Skeletal muscle tissue (tissue), 4 donors: Measurements from ENCODE around the gene RNF39. TPM values are rescaled to one million over a fixed set of nuclear protein-coding genes. Genes with fewer than 3 reads are reported as not detected.

Source experiments
- H3K27ac ChIP-seq: one replicate; pipeline ENCODE4 v1.7.0; 2013; ENCODE audit warnings: mild to moderate bottlenecking, low read depth, low read length, inconsistent platforms
- H3K27me3 ChIP-seq, 3 donors: one replicate each; pipeline ENCODE4 v1.7.0; 2013; ENCODE audit warnings: low read length in 3 of 3; ENCODE audit not compliant: control insufficient read depth in 3 of 3, insufficient read depth in 3 of 3
- H3K36me3 ChIP-seq, 3 donors: one replicate each; pipeline ENCODE4 v1.7.0; 2013; ENCODE audit warnings: low read length in 3 of 3; ENCODE audit not compliant: control insufficient read depth in 3 of 3, insufficient read depth in 3 of 3
- H3K4me1 ChIP-seq, 3 donors: one replicate each; pipeline ENCODE4 v1.7.0; 2013; ENCODE audit warnings: low read length in 3 of 3, mild to moderate bottlenecking in 3 of 3; ENCODE audit not compliant: control insufficient read depth in 3 of 3, insufficient read depth in 3 of 3
- H3K4me3 ChIP-seq, 3 donors: one replicate each; pipeline ENCODE4 v1.7.0; 2013; ENCODE audit warnings: low read length in 3 of 3
- H3K9ac ChIP-seq, 3 donors: one replicate each; pipeline ENCODE4 v1.7.0; 2013; ENCODE audit warnings: low read length in 3 of 3, mild to moderate bottlenecking in 3 of 3, moderate library complexity in 2 of 3, low read depth in 1 of 3
- H3K9me3 ChIP-seq, 3 donors: one replicate each; pipeline ENCODE4 v1.7.0; 2013; ENCODE audit warnings: low read length in 3 of 3; ENCODE audit not compliant: control insufficient read depth in 3 of 3
- total RNA-seq: library from RNA; depleted of rRNA; stranded (reverse); fragments of >200 nt; gene quantifications from one replicate; pipeline ENCODE4 v1.2.3, GENCODE V29; 2014
- donor health status: Osteomylitis.

The RNF39 gene
- total RNA-seq, 1 donor from 2014 or later = not detected

DNA sequence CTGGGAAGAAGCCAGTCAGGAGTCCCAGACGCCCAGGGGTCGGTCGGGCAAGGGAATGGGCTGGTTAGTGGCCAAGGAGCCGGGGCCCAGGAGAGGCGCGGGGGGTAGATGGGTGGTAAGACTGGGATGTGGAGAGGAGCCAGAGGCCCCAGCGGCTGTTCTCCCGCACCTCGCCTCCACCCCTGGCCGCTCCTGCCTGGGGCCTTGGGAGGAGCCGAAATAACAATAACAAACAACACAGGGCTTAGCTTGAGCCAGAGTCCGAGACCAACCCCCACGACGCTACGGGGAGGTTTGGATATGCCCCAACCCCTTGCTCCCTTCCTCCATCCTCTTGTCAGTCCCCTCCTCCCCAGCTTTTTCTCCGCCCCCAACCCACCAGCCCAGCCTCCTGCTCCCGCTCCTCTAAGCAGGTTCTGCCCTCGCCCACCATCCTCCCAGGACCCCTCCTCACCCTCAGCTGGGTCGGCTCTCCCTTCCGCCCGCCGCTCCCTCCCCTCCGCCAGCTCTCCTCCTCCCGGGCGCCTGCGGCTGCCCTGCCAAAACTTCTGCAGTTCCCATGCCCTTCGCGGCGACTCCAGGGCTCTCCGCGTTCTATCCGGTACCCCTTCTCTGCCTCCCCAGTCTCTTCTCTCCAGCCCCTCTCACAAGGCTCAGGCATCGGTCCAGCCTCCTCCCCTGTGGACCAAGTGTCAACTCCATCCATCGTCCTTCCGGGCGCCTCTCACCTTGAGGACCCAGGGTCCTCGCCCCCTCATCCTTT, 1.1 kb downstream of the RNF39 start:
- H3K36me3 ChIP-seq = peaks cover 2 to 8% (median 4%) of the 10 kb centered on the region in 3 donors
- no peaks in the 10 kb centered on the region for H3K9me3 ChIP-seq
- H3K4me1 ChIP-seq = peaks cover 8 to 17% (median 14%) of the 10 kb centered on the region in 3 donors
- peak overlapping the region in 1 of 3 donors; percentile 27 for H3K4me3 ChIP-seq
- no peak overlapping the region for H3K27ac ChIP-seq
- peaks cover 65 to 79% (median 75%) of the 10 kb centered on the region in 3 donors for H3K27me3 ChIP-seq
- no peak overlapping the region for H3K9ac ChIP-seq

DNA sequence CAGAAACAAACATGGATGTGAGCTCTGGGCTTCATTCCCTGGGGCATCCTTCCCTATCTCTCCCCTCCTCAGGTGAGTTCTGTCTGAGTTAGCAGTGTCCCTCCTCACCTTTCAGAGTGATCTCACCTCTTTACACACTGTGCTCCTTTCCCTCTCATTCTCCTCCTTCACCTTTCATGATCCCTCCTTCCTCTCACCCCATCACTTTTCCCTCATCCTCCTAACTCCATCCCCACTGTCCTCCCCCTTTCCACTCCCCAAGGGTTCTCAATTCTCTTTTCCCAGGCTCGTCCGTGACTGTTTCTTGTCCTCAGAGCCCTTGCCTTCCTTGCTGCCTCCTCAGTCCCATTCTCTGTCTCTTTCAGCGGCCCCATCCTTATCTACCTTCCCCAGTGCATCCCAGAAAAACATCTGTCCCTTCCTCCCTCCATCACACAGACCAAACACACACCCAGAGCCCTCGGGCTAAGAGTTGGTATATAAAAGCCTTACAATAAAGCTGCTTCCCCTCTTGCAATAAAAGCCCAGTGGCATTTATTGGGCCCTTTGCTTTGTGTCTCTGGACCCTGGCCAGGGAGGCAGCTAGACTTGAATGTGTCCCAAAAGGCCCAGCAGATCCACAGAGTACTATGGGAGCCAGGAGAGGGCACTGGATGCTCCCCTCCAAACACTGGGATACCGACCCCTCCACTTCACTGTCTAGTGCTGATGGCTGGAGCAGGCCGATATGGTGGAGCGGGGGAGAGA, 1.9 kb downstream of the RNF39 start:
- Histone ChIP-seq H3K36me3 (peaks cover 7 to 17% (median 10%) of the 10 kb centered on the region in 3 donors), H3K9me3 (no peaks in the 10 kb centered on the region), H3K9ac (no peak overlapping the region), H3K27me3 (peaks cover 65 to 74% (median 70%) of the 10 kb centered on the region in 3 donors), H3K27ac (no peak overlapping the region), H3K4me1 (peaks cover 8 to 17% (median 14%) of the 10 kb centered on the region in 3 donors), H3K4me3 (no peak overlapping the region)

DNA sequence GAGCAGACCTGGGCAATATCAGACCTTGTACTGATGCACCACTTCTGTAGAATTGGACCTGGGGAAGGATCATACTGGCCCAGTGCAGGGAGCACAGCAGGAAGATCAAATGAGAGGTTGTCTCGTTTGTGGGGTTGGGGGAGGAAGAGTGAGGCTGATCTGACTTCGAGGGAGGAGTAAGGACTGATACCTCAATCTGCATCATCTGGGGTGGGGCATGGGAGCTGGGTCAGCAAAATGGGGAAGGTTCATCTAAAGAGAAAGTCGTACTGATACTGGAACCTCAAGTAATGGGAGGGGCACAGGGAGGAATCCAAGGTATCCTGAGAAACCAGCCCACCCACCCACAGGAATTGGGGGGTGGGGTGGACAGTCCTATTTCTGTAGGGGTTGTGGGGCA, 3.7 kb downstream of the RNF39 start:
- Histone ChIP-seq H3K9me3 (no peaks in the 10 kb centered on the region), H3K27ac (no peak overlapping the region), H3K36me3 (peaks cover 7 to 20% (median 13%) of the 10 kb centered on the region in 3 donors), H3K4me3 (no peak overlapping the region), H3K4me1 (peaks cover 14 to 24% (median 24%) of the 10 kb centered on the region in 3 donors), H3K27me3 (peaks cover 57 to 62% (median 59%) of the 10 kb centered on the region in 3 donors), H3K9ac (no peak overlapping the region)

DNA sequence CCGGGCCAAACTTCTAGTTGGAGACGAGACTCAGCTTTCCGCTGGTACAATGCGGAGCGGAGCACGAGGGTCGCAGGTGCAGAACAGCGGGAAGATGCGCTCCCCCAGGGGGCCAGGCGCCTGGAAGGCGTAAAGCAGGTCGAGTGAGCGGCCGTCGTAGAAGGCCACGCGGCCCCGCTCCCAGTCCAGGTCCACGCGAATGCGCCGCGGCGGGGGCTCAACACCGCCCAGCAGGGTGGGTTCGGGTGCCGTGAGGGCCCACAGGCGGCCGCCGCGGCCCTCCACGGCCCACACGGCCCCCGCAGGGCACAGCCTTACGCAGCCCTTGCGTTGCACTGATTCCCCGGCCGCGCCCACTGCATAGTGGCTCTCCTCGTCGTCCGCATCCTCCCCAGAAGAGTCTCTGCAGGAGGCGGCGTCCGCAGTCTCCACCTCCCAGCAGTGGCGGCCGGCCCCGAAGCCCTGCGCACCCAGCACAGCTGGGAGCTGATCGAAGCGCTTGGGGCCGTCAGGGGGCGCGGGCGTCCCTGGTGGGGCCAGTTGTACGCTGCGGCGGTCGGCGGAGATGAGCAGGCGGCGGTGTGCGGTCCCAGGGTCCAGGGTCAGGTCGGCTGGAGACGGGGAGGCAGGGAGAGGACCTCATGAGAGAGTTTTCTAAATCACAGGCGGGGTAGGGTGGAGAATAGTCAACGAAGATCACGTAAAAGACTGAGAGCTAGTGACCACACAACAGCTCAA, 4.3 kb downstream of the RNF39 start:
- H3K4me3 ChIP-seq = no peak overlapping the region
- peaks cover 51 to 57% (median 57%) of the 10 kb centered on the region in 3 donors for H3K27me3 ChIP-seq
- no peak overlapping the region for H3K27ac ChIP-seq
- H3K9ac ChIP-seq = no peak overlapping the region
- H3K36me3 ChIP-seq = peaks cover 7 to 20% (median 13%) of the 10 kb centered on the region in 3 donors
- H3K4me1 ChIP-seq = peaks cover 16 to 26% (median 24%) of the 10 kb centered on the region in 3 donors
- H3K9me3 ChIP-seq = no peaks in the 10 kb centered on the region

DNA sequence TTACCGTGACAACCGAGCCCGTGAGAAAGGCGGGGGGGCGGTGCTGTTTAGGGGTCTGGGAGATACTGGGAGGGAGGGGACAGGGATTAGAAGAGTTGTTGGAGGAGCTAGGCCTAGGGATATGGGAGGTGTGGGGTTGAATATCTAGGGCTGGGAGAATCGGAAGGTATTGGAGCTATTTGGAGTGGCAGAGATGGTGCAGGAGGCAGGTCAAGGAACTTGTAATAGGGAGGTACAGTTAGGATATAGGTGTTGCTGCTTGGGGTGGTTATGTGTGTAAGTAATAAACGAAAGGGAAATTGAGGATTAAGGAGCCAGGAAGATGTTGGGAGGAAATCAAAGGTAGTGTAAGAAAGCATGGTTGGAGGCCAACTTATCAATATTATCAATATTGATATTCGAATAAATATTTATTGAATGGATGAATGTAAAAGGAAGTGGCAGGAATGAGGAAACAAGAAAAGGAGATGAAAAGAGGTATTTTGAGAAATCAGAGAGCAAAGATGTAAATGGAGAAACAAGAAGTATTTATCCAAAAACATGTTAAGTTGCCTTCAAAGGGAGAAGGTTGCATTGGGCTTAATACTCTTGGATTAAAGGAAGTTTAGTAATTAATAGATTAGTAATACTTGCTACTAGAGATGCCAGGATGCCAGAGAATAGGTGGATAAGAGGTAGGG, 8.0 kb downstream of the RNF39 start:
- H3K9me3 ChIP-seq = no peaks in the 10 kb centered on the region
- H3K4me3 ChIP-seq = peak overlapping the region; percentile 84 to 97 (median 84)
- H3K9ac ChIP-seq = peak overlapping the region; percentile 72 to 94 (median 80)
- H3K27me3 ChIP-seq = peaks cover 19 to 22% (median 21%) of the 10 kb centered on the region in 3 donors
- peaks cover 15 to 17% (median 15%) of the 10 kb centered on the region in 3 donors for H3K4me1 ChIP-seq
- peak overlapping the region; percentile 72 for H3K27ac ChIP-seq
- peaks cover 9 to 20% (median 17%) of the 10 kb centered on the region in 3 donors for H3K36me3 ChIP-seq

DNA sequence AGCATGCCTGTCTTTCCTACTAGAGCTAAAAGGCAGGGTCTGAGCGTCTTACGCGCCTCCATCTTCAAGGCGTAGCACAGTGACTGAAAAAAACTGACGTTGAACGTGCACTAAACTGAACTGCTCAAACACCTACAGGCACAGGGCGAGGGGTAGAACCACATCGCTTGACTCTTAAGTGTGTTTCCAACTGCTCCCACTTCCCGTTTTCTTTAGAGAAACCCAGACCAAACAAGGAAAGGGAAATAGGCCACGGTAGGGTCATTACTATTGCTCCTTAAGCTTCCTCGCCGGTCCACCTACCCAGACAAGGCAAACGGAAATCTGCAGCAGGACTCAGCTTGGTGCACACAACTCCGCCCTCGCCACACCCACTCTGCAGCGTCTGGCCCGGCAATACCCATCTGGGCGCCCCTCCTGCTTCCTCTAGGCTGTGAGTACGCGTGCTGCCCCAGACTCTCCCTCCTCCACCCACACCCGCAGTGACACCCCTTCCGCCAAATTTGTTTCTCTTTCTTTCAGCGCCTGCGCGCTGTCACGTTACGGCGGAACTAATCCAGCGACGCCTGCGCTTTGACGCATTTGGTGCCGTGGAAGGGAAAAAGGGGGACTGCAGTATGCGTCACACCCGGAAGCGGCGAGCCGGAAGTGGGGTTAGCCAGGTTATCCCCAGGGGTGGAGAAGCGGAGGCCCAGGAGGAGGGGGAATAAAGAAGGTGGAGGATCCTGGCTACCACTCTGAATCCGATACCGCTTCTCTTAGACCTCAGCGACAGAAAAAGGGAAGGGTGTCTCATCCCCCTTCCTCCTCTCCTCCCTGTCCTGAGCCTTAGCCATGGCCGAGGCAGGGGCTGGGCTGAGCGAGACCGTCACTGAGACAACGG, 8.8 kb downstream of the RNF39 start, which contains the start of gene PPP1R11:
TSS of gene PPP1R11 (plus strand) at position 622 of the 883 bp plus-strand sequence. CDS start at position 835, 213 bp downstream.
- H3K4me1 ChIP-seq = peaks cover 20 to 21% (median 21%) of the 10 kb centered on the region in 3 donors
- peaks cover 13 to 14% (median 14%) of the 10 kb centered on the region in 3 donors for H3K27me3 ChIP-seq
- peaks cover 9 to 20% (median 17%) of the 10 kb centered on the region in 3 donors for H3K36me3 ChIP-seq
- peak within 1 kb of the TSS; percentile 84 to 97 (median 84) for H3K4me3 ChIP-seq
- H3K27ac ChIP-seq = peak within 1 kb of the TSS; percentile 72
- peak within 1 kb of the TSS; percentile 72 to 94 (median 88) for H3K9ac ChIP-seq
- no peaks in the 10 kb centered on the region for H3K9me3 ChIP-seq

DNA sequence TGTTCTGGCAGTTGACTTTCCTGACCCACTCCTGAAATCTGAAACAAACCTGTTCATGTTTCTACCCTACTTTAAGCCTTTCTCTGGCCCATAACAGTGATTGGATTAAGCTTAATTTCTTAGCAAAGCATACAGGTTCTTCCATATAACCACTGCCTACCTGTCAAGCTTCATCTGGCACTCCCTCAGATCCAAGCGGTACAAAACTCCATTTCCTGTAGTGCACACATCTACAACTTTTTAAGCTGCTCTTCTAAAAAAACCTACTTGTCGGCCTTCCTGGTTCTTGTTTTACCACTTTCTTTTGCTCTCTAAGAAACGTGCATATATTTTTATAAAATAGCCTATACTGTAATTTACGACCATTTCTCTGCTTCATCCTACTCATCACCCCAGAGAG, 9.5 kb downstream of the RNF39 start:
- H3K9me3 ChIP-seq = no peaks in the 10 kb centered on the region
- H3K27ac ChIP-seq = peak overlapping the region; percentile 72
- H3K36me3 ChIP-seq = peaks cover 9 to 20% (median 17%) of the 10 kb centered on the region in 3 donors
- peaks cover 6 to 8% (median 7%) of the 10 kb centered on the region in 3 donors for H3K27me3 ChIP-seq
- H3K9ac ChIP-seq = peak overlapping the region; percentile 72 to 94 (median 88)
- peaks cover 24 to 29% (median 25%) of the 10 kb centered on the region in 3 donors for H3K4me1 ChIP-seq
- peak overlapping the region; percentile 84 to 97 (median 84) for H3K4me3 ChIP-seq

DNA sequence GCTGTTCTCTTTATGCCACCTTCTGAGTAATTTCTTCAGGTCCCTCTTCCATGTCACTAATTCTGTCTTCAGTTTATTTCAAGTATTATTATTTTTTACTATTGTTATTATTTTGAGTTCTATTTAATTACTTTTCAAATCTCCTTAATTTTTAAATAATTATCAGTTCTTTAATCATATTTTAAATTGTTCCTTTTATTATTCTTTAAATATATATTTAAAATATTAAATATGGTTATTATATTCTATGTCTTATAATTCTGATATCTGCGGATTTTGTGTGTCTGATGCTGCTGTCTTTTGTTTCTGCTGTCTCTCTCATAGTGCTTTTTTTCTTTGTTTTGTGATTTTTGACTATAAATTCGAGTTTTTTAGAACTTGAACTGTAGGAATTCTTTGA, 12.3 kb downstream of the RNF39 start:
- no peak overlapping the region for H3K4me3 ChIP-seq
- H3K9me3 ChIP-seq = no peaks in the 10 kb centered on the region
- no peak overlapping the region for H3K27ac ChIP-seq
- H3K4me1 ChIP-seq = peaks cover 32 to 43% (median 35%) of the 10 kb centered on the region in 3 donors
- no peak overlapping the region for H3K9ac ChIP-seq
- peaks cover under 1 to 5% (median 2%) of the 10 kb centered on the region in 3 donors for H3K36me3 ChIP-seq
- no peaks in the 10 kb centered on the region for H3K27me3 ChIP-seq
